Astrocyte (in vitro differentiated cells and primary cell): Measurements from ENCODE around the gene ATG4C.

Source experiments
- CTCF ChIP-seq: IDR thresholded peaks from 2 replicates; pipeline ENCODE4 v1.5.1; 2011; ENCODE audit warnings: low read depth, mild to moderate bottlenecking, inconsistent platforms, low read length, moderate library complexity; ENCODE audit not compliant: insufficient read depth
- EZH2 ChIP-seq: IDR thresholded peaks from 2 replicates; pipeline ENCODE4 v1.6.1; 2012; ENCODE audit warnings: mild to moderate bottlenecking, low read length, inconsistent platforms; ENCODE audit not compliant: insufficient read depth

GRCh38 chr1:62908168-62908695 lies 124.3 kb downstream of the ATG4C start:
- no peak for TF ChIP-seq CTCF
- TF ChIP-seq EZH2: no peak
